GM23248 (cell line): ENCODE data around the gene MARCHF3. TPM values are rescaled to one million over a fixed set of nuclear protein-coding genes. Genes with fewer than 3 reads are reported as not detected.

Experiments used
- DNase-seq: peaks from one replicate; pipeline ENCODE4 v3.0.0-alpha.2; 2015
- H2AFZ ChIP-seq: fragments of 200-600 bp; sonication (generic); 2 replicates; pipeline ENCODE4 v1.6.1; 2016; ENCODE audit warnings: antibody characterized with exemption
- H3F3A ChIP-seq: fragments of 200-600 bp; sonication (generic); 2 replicates; pipeline ENCODE4 v1.6.1; 2016; ENCODE audit warnings: mild to moderate bottlenecking, antibody characterized with exemption, mixed run types; ENCODE audit not compliant: insufficient read depth
- H3K27ac ChIP-seq: fragments of 200-600 bp; sonication (generic); 2 replicates; pipeline ENCODE4 v1.5.1; 2016; ENCODE audit warnings: mild to moderate bottlenecking
- H3K27me3 ChIP-seq: fragments of 200-600 bp; sonication (generic); replicated peaks from 2 replicates; pipeline ENCODE4 v1.6.1; 2016; ENCODE audit warnings: mild to moderate bottlenecking; ENCODE audit not compliant: insufficient read depth
- H3K36me3 ChIP-seq: fragments of 200-600 bp; sonication (generic); 2 replicates; pipeline ENCODE4 v1.6.1; 2016; ENCODE audit warnings: low read depth, mild to moderate bottlenecking
- H3K4me1 ChIP-seq: fragments of 200-600 bp; sonication (generic); 2 replicates; pipeline ENCODE4 v1.6.1; 2016; ENCODE audit warnings: mild to moderate bottlenecking; ENCODE audit not compliant: insufficient read depth
- H3K4me2 ChIP-seq: fragments of 200-600 bp; sonication (generic); one replicate; pipeline ENCODE4 v1.6.1; 2016; ENCODE audit warnings: mild to moderate bottlenecking; ENCODE audit not compliant: unreplicated experiment
- H3K4me3 ChIP-seq: fragments of 200-600 bp; sonication (generic); 2 replicates; pipeline ENCODE4 v1.5.1; 2016; ENCODE audit warnings: mild to moderate bottlenecking
- H3K79me2 ChIP-seq: fragments of 200-600 bp; sonication (generic); 2 replicates; pipeline ENCODE4 v1.6.1; 2016; ENCODE audit warnings: mild to moderate bottlenecking; ENCODE audit not compliant: insufficient read depth
- H3K9ac ChIP-seq: fragments of 200-600 bp; sonication (generic); 2 replicates; pipeline ENCODE4 v1.6.1; 2016; ENCODE audit warnings: mild to moderate bottlenecking
- H3K9me2 ChIP-seq: fragments of 200-600 bp; sonication (generic); 2 replicates; pipeline ENCODE4 v1.6.1; 2016; ENCODE audit warnings: mixed run types, mild to moderate bottlenecking, moderate library complexity; ENCODE audit not compliant: insufficient read depth
- H3K9me3 ChIP-seq: fragments of 200-600 bp; sonication (generic); one replicate; pipeline ENCODE4 v1.6.1; 2017; ENCODE audit warnings: low read depth
- H4K20me1 ChIP-seq: fragments of 200-600 bp; sonication (generic); 2 replicates; pipeline ENCODE4 v1.6.0; 2016; ENCODE audit not compliant: insufficient read depth
- EZH2 ChIP-seq: fragments of 200-600 bp; sonication (generic); IDR thresholded peaks from 2 replicates; pipeline ENCODE4 v1.6.1; 2018; ENCODE audit warnings: antibody characterized with exemption, mild to moderate bottlenecking; ENCODE audit not compliant: insufficient read depth, poor library complexity, severe bottlenecking
- EZH2phosphoT487 ChIP-seq: fragments of 200-600 bp; sonication (generic); IDR thresholded peaks from 2 replicates; pipeline ENCODE4 v1.6.1; 2018; ENCODE audit warnings: antibody characterized with exemption, moderate library complexity, mild to moderate bottlenecking, low read depth; ENCODE audit not compliant: insufficient read depth
- WGBS, 2 experiments: methylation state at CpG; one replicate each; pipeline ENCODE4 v1.1.6; 2015 to 2017; ENCODE audit warnings: low lambda C conversion rate in 2 of 2, low coverage in 1 of 2; ENCODE audit errors: missing lambda C conversion rate in 2 of 2; 5-methylcytosine and 5-hydroxymethylcytosine counted together
- in situ Hi-C: fragments of 300-500 bp; cut with MboI; formaldehyde crosslinking; loops from 2 replicates; pipeline ENCODE4 v1.15.0; 2020
- polyA plus RNA-seq: library from polyadenylated mRNA; unstranded; fragments of >200 nt; fragmentation: Nextera tagmentation; extraction: Ambion mirVana; gene quantifications from 2 replicates; pipeline ENCODE4 v1.2.1, GENCODE V29; 2016
- total RNA-seq: library from RNA; depleted of rRNA; stranded (reverse); fragments of >200 nt; shearing (Covaris generic); gene quantifications from 2 replicates; pipeline ENCODE4 v1.2.3, GENCODE V29; 2014

The MARCHF3 gene
- total and polyA plus RNA-seq, 2 experiments from 2014 or later, result 3.8 to 5.8 TPM

DNA sequence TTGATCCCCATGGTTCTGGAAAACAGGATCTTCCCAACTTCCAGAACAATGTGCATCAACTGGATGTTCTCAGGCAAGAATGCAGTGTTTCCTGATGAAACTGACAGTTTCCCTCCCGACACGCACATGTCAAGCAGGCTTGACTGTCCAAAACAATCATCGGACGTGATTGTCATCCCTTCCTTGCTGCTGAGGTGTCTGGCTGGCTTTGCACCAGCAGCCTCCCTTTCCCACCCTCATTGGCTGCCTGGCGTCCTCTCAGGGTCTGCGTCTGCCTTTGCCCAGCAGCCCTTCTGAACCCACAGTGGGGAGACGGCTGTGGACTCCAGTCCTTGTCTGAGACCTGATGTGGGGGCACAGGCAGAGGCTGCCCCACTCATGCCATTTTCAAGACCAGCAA lies 110.8 kb downstream of the MARCHF3 start:
- Histone ChIP-seq H4K20me1 (no peaks in the 10 kb centered on the region), H3K4me1 (peaks cover 12% of the 10 kb centered on the region), H3K9me2 (no peaks in the 10 kb centered on the region), H3K27me3 (no peaks in the 10 kb centered on the region), H3K4me2 (no peak overlapping the region), H3K27ac (no peak overlapping the region), H3K4me3 (no peak overlapping the region), H3F3A (peaks cover 13% of the 10 kb centered on the region; the same call in 1 of the 2 replicates), H2AFZ (no peak overlapping the region), H3K9me3 (no peaks in the 10 kb centered on the region), H3K36me3 (no peaks in the 10 kb centered on the region), H3K79me2 (no peaks in the 10 kb centered on the region), H3K9ac (no peak overlapping the region)
- WGBS, 2 experiments, result 92 to 93% methylated on average over 7 of the region's 7 CpGs
- no peak for DNase-seq
- in situ Hi-C loops, result no loop called here
- TF ChIP-seq EZH2phosphoT487 (no peak), EZH2 (no peak)

DNA sequence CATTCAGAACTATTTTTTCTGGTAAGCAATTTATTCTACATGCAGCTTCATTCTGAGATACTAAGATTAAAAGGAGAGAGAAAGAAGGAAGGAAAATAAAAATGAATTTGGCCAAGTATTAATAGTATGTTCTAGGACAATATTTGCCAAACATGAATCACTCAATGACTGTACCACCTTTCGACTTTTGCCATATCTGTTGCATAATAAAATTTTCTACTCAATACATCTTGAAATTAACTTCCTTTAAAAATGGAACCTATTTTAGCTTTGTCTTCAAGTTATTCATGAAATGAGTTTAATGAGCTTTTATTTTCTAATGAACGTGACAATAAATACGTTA lies 111.8 kb downstream of the MARCHF3 start:
- Histone ChIP-seq H3K27ac (no peak overlapping the region), H3K79me2 (no peaks in the 10 kb centered on the region), H3K4me1 (peaks cover 12% of the 10 kb centered on the region), H3K27me3 (no peaks in the 10 kb centered on the region), H3K9me2 (no peaks in the 10 kb centered on the region), H4K20me1 (no peaks in the 10 kb centered on the region), H2AFZ (no peak overlapping the region), H3F3A (peaks cover 13% of the 10 kb centered on the region; the same call in 1 of the 2 replicates), H3K4me2 (no peak overlapping the region), H3K9me3 (no peaks in the 10 kb centered on the region), H3K4me3 (no peak overlapping the region), H3K9ac (no peak overlapping the region), H3K36me3 (no peaks in the 10 kb centered on the region)
- in situ Hi-C loops, result no loop called here
- TF ChIP-seq EZH2phosphoT487, result no peak
- no peak for TF ChIP-seq EZH2
- 63 to 65% methylated on average over 3 of the region's 3 CpGs for WGBS, 2 experiments
- peak; percentile 51 for DNase-seq

DNA sequence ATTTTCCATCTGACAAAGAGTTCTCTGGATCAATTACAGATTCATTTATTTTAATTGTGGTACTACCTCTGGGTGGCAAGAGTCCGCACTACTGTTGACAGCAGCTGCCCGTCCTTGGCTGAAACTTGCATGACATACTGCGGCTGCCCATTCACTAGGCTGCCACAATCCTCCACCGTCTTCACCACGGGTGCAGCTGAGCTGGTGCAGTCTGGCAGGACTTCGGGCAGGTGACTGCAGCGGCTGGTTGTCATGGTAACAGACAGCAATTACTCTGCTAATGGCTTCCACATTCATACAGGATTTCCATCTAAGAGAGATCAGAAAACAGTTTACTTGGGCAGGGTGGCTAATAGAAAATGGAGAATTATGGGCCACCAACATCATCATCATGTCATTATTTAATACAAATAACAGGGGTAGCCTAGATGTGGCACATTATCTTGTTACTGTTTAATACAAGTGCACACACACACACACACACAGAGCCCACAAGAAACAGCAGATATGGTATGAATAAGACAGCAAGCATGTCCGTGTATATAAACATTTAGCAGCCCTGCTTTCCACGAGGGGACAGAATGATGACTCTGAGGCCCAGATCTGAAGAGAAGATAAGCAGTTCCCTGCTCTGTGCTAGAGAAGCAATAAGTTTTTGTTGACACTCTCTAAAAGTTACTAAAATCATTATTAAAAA lies 112.3 kb downstream of the MARCHF3 start:
- H3K4me2 ChIP-seq, result no peak overlapping the region
- H3K9me3 ChIP-seq, result no peaks in the 10 kb centered on the region
- WGBS, 2 experiments, result 54 to 55% methylated on average over 9 of the region's 9 CpGs
- H3F3A ChIP-seq, result peaks cover 13% of the 10 kb centered on the region; the same call in 1 of the 2 replicates
- TF ChIP-seq EZH2phosphoT487 (no peak), EZH2 (no peak)
- H3K9ac ChIP-seq, result no peak overlapping the region
- DNase-seq, result peak; percentile 67
- H3K27ac ChIP-seq, result no peak overlapping the region
- H3K27me3 ChIP-seq, result no peaks in the 10 kb centered on the region
- in situ Hi-C loops, result no loop called here
- H2AFZ ChIP-seq, result no peak overlapping the region
- no peak overlapping the region for H3K4me3 ChIP-seq
- H3K79me2 ChIP-seq, result no peaks in the 10 kb centered on the region
- no peaks in the 10 kb centered on the region for H3K36me3 ChIP-seq
- H4K20me1 ChIP-seq, result no peaks in the 10 kb centered on the region
- peaks cover 12% of the 10 kb centered on the region for H3K4me1 ChIP-seq
- no peaks in the 10 kb centered on the region for H3K9me2 ChIP-seq

DNA sequence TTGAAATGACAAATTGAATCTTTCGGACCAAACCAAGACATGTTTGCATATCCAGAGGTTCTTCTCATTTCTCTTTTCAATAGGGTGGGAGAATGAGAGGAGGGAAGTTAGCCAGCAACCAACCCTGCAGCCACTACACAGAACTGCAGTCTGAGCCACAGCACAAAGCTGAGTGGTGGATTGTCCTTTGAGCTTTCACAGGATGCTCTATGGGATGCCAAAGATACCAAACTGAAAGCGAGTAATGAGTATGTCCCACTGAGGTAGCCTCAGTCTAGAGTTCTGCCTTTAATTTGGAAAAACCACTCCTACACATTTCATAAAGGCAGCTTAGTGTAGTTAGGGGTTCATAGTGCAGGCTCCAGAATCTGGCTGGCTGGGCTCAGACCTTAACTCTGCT lies 114.9 kb downstream of the MARCHF3 start:
- H3K4me3 ChIP-seq, result no peak overlapping the region
- no peak for TF ChIP-seq EZH2phosphoT487
- TF ChIP-seq EZH2, result no peak
- H3K36me3 ChIP-seq, result no peaks in the 10 kb centered on the region
- H3F3A ChIP-seq, result peaks cover 13% of the 10 kb centered on the region; the same call in 1 of the 2 replicates
- DNase-seq, result no peak
- 95 to 97% methylated on average over 2 of the region's 2 CpGs for WGBS, 2 experiments
- in situ Hi-C loops, result no loop called here
- H3K79me2 ChIP-seq, result no peaks in the 10 kb centered on the region
- H3K9me2 ChIP-seq, result no peaks in the 10 kb centered on the region; the same call in 1 of the 2 replicates
- H3K27me3 ChIP-seq, result no peaks in the 10 kb centered on the region
- H2AFZ ChIP-seq, result no peak overlapping the region
- H3K4me2 ChIP-seq, result no peak overlapping the region
- no peaks in the 10 kb centered on the region for H4K20me1 ChIP-seq
- no peak overlapping the region for H3K9ac ChIP-seq
- no peak overlapping the region for H3K27ac ChIP-seq
- peaks cover 12% of the 10 kb centered on the region for H3K4me1 ChIP-seq
- no peaks in the 10 kb centered on the region for H3K9me3 ChIP-seq
